Islet precursor cell (in vitro differentiated cells): ENCODE measurements around the gene ZNF454.

Experiments used
- DNase-seq: peaks from one replicate; pipeline ENCODE4 v3.0.0-alpha.2; 2018

ZNF454 gene

GRCh38 chr5:178940569-178941360 lies at the start of gene ZNF454:
Gene ZNF454, plus strand, starts transcription at chr5:178941198. Its CDS starts 1,594 bp downstream, at chr5:178942792.
- DNase-seq, result no peak

- DNase-seq, result peak; percentile 84
These were observed 45.1 kb upstream of the ZNF454 start, which contains the start of gene ZFP2 for GRCh38 chr5:178895615-178896571. Gene ZFP2, plus strand, starts transcription at chr5:178895913. Its CDS starts 35,401 bp downstream, at chr5:178931314.

- no peak for DNase-seq
These were observed 41.7 kb upstream of the ZNF454 start for GRCh38 chr5:178899289-178899688.

- DNase-seq, result no peak
These were observed 38.1 kb upstream of the ZNF454 start for GRCh38 chr5:178902849-178903248.

- no peak for DNase-seq
These were observed 8.9 kb upstream of the ZNF454 start for GRCh38 chr5:178931846-178932760.

GRCh38 chr5:178941361-178941760 lies 363 bp downstream of the ZNF454 start:
- DNase-seq, result no peak

- no peak for DNase-seq
These were observed 24.6 kb downstream of the ZNF454 start for GRCh38 chr5:178965465-178966055.

- no peak for DNase-seq
These were observed 40.4 kb downstream of the ZNF454 start for GRCh38 chr5:178981381-178981780.

GRCh38 chr5:178982941-178983340 lies 41.9 kb downstream of the ZNF454 start:
- no peak for DNase-seq

- no peak for DNase-seq
These were observed 42.7 kb downstream of the ZNF454 start for GRCh38 chr5:178983728-178984127.

GRCh38 chr5:178984145-178985072 lies 43.4 kb downstream of the ZNF454 start:
- DNase-seq, result no peak

GRCh38 chr5:178986326-178986960 lies 45.4 kb downstream of the ZNF454 start:
- DNase-seq, result no peak

GRCh38 chr5:178988436-178989220 lies 47.6 kb downstream of the ZNF454 start:
- no peak for DNase-seq

GRCh38 chr5:178989311-178989710 lies 48.3 kb downstream of the ZNF454 start:
- no peak for DNase-seq

- DNase-seq, result no peak
These were observed 49.5 kb downstream of the ZNF454 start for GRCh38 chr5:178990491-178990890.

- DNase-seq, result no peak
These were observed 50.5 kb downstream of the ZNF454 start for GRCh38 chr5:178991190-178992145.

GRCh38 chr5:178992291-178992895 lies 51.4 kb downstream of the ZNF454 start:
- no peak for DNase-seq

GRCh38 chr5:178993236-178993765 lies 52.3 kb downstream of the ZNF454 start:
- DNase-seq, result no peak
